Panc1 (cell line): Measurements from ENCODE around the gene HDAC11.

ENCODE experiments used
- CTCF ChIP-seq: fragments of 450-650 bp; IDR thresholded peaks from 2 replicates; pipeline ENCODE4 v1.5.1; 2017; ENCODE audit warnings: mild to moderate bottlenecking
- POLR2AphosphoS5 ChIP-seq: IDR thresholded peaks from 2 replicates; pipeline ENCODE4 v1.6.1; 2012; ENCODE audit warnings: mild to moderate bottlenecking, low read depth, low read length, moderate library complexity
- REST ChIP-seq, 2 experiments: IDR thresholded peaks; 2 replicates each; pipeline ENCODE4 v1.6.1; 2011 to 2012; ENCODE audit warnings: low read depth in 2 of 2, control low read depth in 1 of 2, low read length in 1 of 2, mild to moderate bottlenecking in 1 of 2, moderate library complexity in 1 of 2; ENCODE audit not compliant: insufficient read depth in 1 of 2
- SIN3A ChIP-seq: IDR thresholded peaks from 2 replicates; pipeline ENCODE4 v1.6.1; 2012; ENCODE audit warnings: low read depth, mild to moderate bottlenecking, low read length, moderate library complexity, borderline replicate concordance; ENCODE audit not compliant: insufficient read depth
- TCF7L2 ChIP-seq: IDR thresholded peaks from 2 replicates; pipeline ENCODE4 v1.6.1; 2011; ENCODE audit warnings: mild to moderate bottlenecking, low read depth, low read length, inconsistent platforms

GRCh38 chr3:13474776-13475303 lies 5.3 kb upstream of the HDAC11 start:
- TF ChIP-seq CTCF (no peak), POLR2AphosphoS5 (no peak), REST (IDR thresholded peaks at IDR 0.05; ENCODE audit: insufficient read depth in 1 of 2, low read depth in 2 of 2, low read length in 1 of 2) (no peak), SIN3A (no peak), TCF7L2 (no peak)
